ENCODE measurements around the gene TMPRSS11F. TPM values are rescaled to one million over a fixed set of nuclear protein-coding genes. Genes with fewer than 3 reads are reported as not detected.

TMPRSS11F gene
- total RNA-seq, 3 donors from 2014 or later, result not detected

- no peaks in the 10 kb centered on the region for H3K36me3 ChIP-seq (ENCODE audit: low read depth)
- no peak for TF ChIP-seq CTCF (IDR thresholded peaks at IDR 0.05)
- DNase-seq, result no peak
- no peak for ATAC-seq
- H3K4me3 ChIP-seq, result no peak overlapping the region
- H3K4me1 ChIP-seq (ENCODE audit: low read depth), result no peaks in the 10 kb centered on the region
- H3K9me3 ChIP-seq, result peaks cover 3% of the 10 kb centered on the region
- intact Hi-C loops (cut with DNase I, micrococcal nuclease), result no loop called here
Observed at GRCh38 chr4:68119921-68120320, 9.7 kb downstream of the TMPRSS11F start.

- H3K9me3 ChIP-seq, result peaks cover 2% of the 10 kb centered on the region
- intact Hi-C loops (cut with DNase I, micrococcal nuclease), result no loop called here
- DNase-seq, result no peak
- H3K36me3 ChIP-seq (ENCODE audit: low read depth), result no peaks in the 10 kb centered on the region
- H3K4me3 ChIP-seq, result no peak overlapping the region
- ATAC-seq, result no peak
- no peak for TF ChIP-seq CTCF (IDR thresholded peaks at IDR 0.05)
- no peaks in the 10 kb centered on the region for H3K4me1 ChIP-seq (ENCODE audit: low read depth)
Observed at GRCh38 chr4:68110441-68110840, 19.2 kb downstream of the TMPRSS11F start.

GRCh38 chr4:68109868-68110267 lies 19.8 kb downstream of the TMPRSS11F start:
- TF ChIP-seq CTCF (IDR thresholded peaks at IDR 0.05), result no peak
- intact Hi-C loops (cut with DNase I, micrococcal nuclease), result no loop called here
- ATAC-seq, result no peak
- DNase-seq, result no peak
- Histone ChIP-seq H3K4me3 (no peak overlapping the region), H3K4me1 (ENCODE audit: low read depth) (no peaks in the 10 kb centered on the region), H3K36me3 (ENCODE audit: low read depth) (no peaks in the 10 kb centered on the region), H3K9me3 (no peaks in the 10 kb centered on the region)

- Histone ChIP-seq H3K4me3 (no peak overlapping the region), H3K4me1 (ENCODE audit: low read depth) (no peaks in the 10 kb centered on the region), H3K36me3 (ENCODE audit: low read depth) (no peaks in the 10 kb centered on the region), H3K9me3 (no peaks in the 10 kb centered on the region)
- ATAC-seq (no peak), DNase-seq (no peak)
- intact Hi-C loops (cut with DNase I, micrococcal nuclease), result no loop called here
- no peak for TF ChIP-seq CTCF (IDR thresholded peaks at IDR 0.05)
Observed at GRCh38 chr4:68082758-68083157, 46.9 kb downstream of the TMPRSS11F start.

GRCh38 chr4:68079928-68080327 lies 49.7 kb downstream of the TMPRSS11F start:
- ATAC-seq, result no peak
- no peak for DNase-seq

More at GRCh38 chr4:68079928-68080327, 49.7 kb downstream of the TMPRSS11F start:
- H3K4me3 ChIP-seq, result no peak overlapping the region
- TF ChIP-seq CTCF (IDR thresholded peaks at IDR 0.05), result no peak
- no peaks in the 10 kb centered on the region for H3K9me3 ChIP-seq
- H3K4me1 ChIP-seq (ENCODE audit: low read depth), result no peaks in the 10 kb centered on the region
- intact Hi-C loops (cut with DNase I, micrococcal nuclease), result no loop called here
- H3K36me3 ChIP-seq (ENCODE audit: low read depth), result no peaks in the 10 kb centered on the region
